ENCODE measurements around the gene UXT.
"Not testable (repeated sequence)": the region's sequence is repeated elsewhere in the genome, so short reads cannot be mapped to it uniquely, and the experiment has no call there.

The UXT gene

GRCh38 chrX:47614618-47615017 lies 44.4 kb downstream of the UXT start:
- no peaks in the 10 kb centered on the region for H3K27me3 ChIP-seq (ENCODE audit: insufficient read depth, low read length)
- H3K36me3 ChIP-seq (ENCODE audit: insufficient read depth, low read length) = no peaks in the 10 kb centered on the region
- no peaks in the 10 kb centered on the region for H3K4me1 ChIP-seq (ENCODE audit: control insufficient read depth, insufficient read depth, low read length, unreplicated experiment)
- H3K27ac ChIP-seq (ENCODE audit: low read depth, low read length) = no peak overlapping the region
- no peaks in the 10 kb centered on the region for H3K79me2 ChIP-seq (ENCODE audit: control insufficient read depth, insufficient read depth, low read length, unreplicated experiment)
- H2AFZ ChIP-seq (ENCODE audit: low read length, unreplicated experiment) = no peak overlapping the region
- no peak overlapping the region for H3K4me3 ChIP-seq (ENCODE audit: low read depth, low read length)

GRCh38 chrX:47613082-47613481 lies 45.9 kb downstream of the UXT start:
- H3K27ac ChIP-seq (ENCODE audit: low read depth, low read length) = no peak overlapping the region
- no peaks in the 10 kb centered on the region for H3K79me2 ChIP-seq (ENCODE audit: control insufficient read depth, insufficient read depth, low read length, unreplicated experiment)
- H3K27me3 ChIP-seq (ENCODE audit: insufficient read depth, low read length) = no peaks in the 10 kb centered on the region
- H3K4me3 ChIP-seq (ENCODE audit: low read depth, low read length) = no peak overlapping the region
- no peaks in the 10 kb centered on the region for H3K4me1 ChIP-seq (ENCODE audit: control insufficient read depth, insufficient read depth, low read length, unreplicated experiment)
- no peak overlapping the region for H2AFZ ChIP-seq (ENCODE audit: low read length, unreplicated experiment)
- no peaks in the 10 kb centered on the region for H3K36me3 ChIP-seq (ENCODE audit: insufficient read depth, low read length)

- Histone ChIP-seq H3K79me2 (ENCODE audit: control insufficient read depth, insufficient read depth, low read length, unreplicated experiment) (no peaks in the 10 kb centered on the region), H3K4me1 (ENCODE audit: control insufficient read depth, insufficient read depth, low read length, unreplicated experiment) (no peaks in the 10 kb centered on the region), H3K27ac (ENCODE audit: low read depth, low read length) (no peak overlapping the region), H3K36me3 (ENCODE audit: insufficient read depth, low read length) (no peaks in the 10 kb centered on the region), H2AFZ (ENCODE audit: low read length, unreplicated experiment) (no peak overlapping the region), H3K4me3 (ENCODE audit: low read depth, low read length) (no peak overlapping the region), H3K27me3 (ENCODE audit: insufficient read depth, low read length) (no peaks in the 10 kb centered on the region)
These were observed 46.6 kb downstream of the UXT start for GRCh38 chrX:47612418-47612817.

- Histone ChIP-seq H2AFZ (ENCODE audit: low read length, unreplicated experiment) (no peak overlapping the region), H3K79me2 (ENCODE audit: control insufficient read depth, insufficient read depth, low read length, unreplicated experiment) (no peaks in the 10 kb centered on the region), H3K27ac (ENCODE audit: low read depth, low read length) (no peak overlapping the region), H3K36me3 (ENCODE audit: insufficient read depth, low read length) (no peaks in the 10 kb centered on the region), H3K27me3 (ENCODE audit: insufficient read depth, low read length) (no peaks in the 10 kb centered on the region), H3K4me3 (ENCODE audit: low read depth, low read length) (no peak overlapping the region), H3K4me1 (ENCODE audit: control insufficient read depth, insufficient read depth, low read length, unreplicated experiment) (no peaks in the 10 kb centered on the region)
These were observed 47.1 kb downstream of the UXT start for GRCh38 chrX:47611926-47612325.

GRCh38 chrX:47611489-47611888 lies 47.5 kb downstream of the UXT start:
- H3K4me1 ChIP-seq (ENCODE audit: control insufficient read depth, insufficient read depth, low read length, unreplicated experiment) = no peaks in the 10 kb centered on the region
- H3K79me2 ChIP-seq (ENCODE audit: control insufficient read depth, insufficient read depth, low read length, unreplicated experiment) = no peaks in the 10 kb centered on the region
- no peak overlapping the region for H2AFZ ChIP-seq (ENCODE audit: low read length, unreplicated experiment)
- no peaks in the 10 kb centered on the region for H3K36me3 ChIP-seq (ENCODE audit: insufficient read depth, low read length)
- no peak overlapping the region for H3K4me3 ChIP-seq (ENCODE audit: low read depth, low read length)
- H3K27ac ChIP-seq (ENCODE audit: low read depth, low read length) = no peak overlapping the region
- H3K27me3 ChIP-seq (ENCODE audit: insufficient read depth, low read length) = no peaks in the 10 kb centered on the region

- H3K36me3 ChIP-seq (ENCODE audit: insufficient read depth, low read length) = no peaks in the 10 kb centered on the region
- H2AFZ ChIP-seq (ENCODE audit: low read length, unreplicated experiment) = no peak overlapping the region
- no peaks in the 10 kb centered on the region for H3K4me1 ChIP-seq (ENCODE audit: control insufficient read depth, insufficient read depth, low read length, unreplicated experiment)
- H3K27ac ChIP-seq (ENCODE audit: low read depth, low read length) = no peak overlapping the region
- H3K4me3 ChIP-seq (ENCODE audit: low read depth, low read length) = no peak overlapping the region
- H3K27me3 ChIP-seq (ENCODE audit: insufficient read depth, low read length) = no peaks in the 10 kb centered on the region
- H3K79me2 ChIP-seq (ENCODE audit: control insufficient read depth, insufficient read depth, low read length, unreplicated experiment) = no peaks in the 10 kb centered on the region
These were observed 48.5 kb downstream of the UXT start for GRCh38 chrX:47610511-47610910.

GRCh38 chrX:47608130-47608810 lies 50.7 kb downstream of the UXT start:
- Histone ChIP-seq H3K79me2 (ENCODE audit: control insufficient read depth, insufficient read depth, low read length, unreplicated experiment) (no peaks in the 10 kb centered on the region), H3K27me3 (ENCODE audit: insufficient read depth, low read length) (no peaks in the 10 kb centered on the region), H3K27ac (ENCODE audit: low read depth, low read length) (no peak overlapping the region), H3K4me3 (ENCODE audit: low read depth, low read length) (no peak overlapping the region), H3K36me3 (ENCODE audit: insufficient read depth, low read length) (no peaks in the 10 kb centered on the region), H3K4me1 (ENCODE audit: control insufficient read depth, insufficient read depth, low read length, unreplicated experiment) (no peaks in the 10 kb centered on the region), H2AFZ (ENCODE audit: low read length, unreplicated experiment) (no peak overlapping the region)

GRCh38 chrX:47607091-47607490 lies 51.9 kb downstream of the UXT start:
- no peaks in the 10 kb centered on the region for H3K27me3 ChIP-seq (ENCODE audit: insufficient read depth, low read length)
- H3K36me3 ChIP-seq (ENCODE audit: insufficient read depth, low read length) = no peaks in the 10 kb centered on the region
- no peak overlapping the region for H2AFZ ChIP-seq (ENCODE audit: low read length, unreplicated experiment)
- H3K79me2 ChIP-seq (ENCODE audit: control insufficient read depth, insufficient read depth, low read length, unreplicated experiment) = no peaks in the 10 kb centered on the region
- no peaks in the 10 kb centered on the region for H3K4me1 ChIP-seq (ENCODE audit: control insufficient read depth, insufficient read depth, low read length, unreplicated experiment)
- no peak overlapping the region for H3K4me3 ChIP-seq (ENCODE audit: low read depth, low read length)
- H3K27ac ChIP-seq (ENCODE audit: low read depth, low read length) = no peak overlapping the region

GRCh38 chrX:47605024-47605423 lies 54.0 kb downstream of the UXT start:
- H2AFZ ChIP-seq (ENCODE audit: low read length, unreplicated experiment) = no peak overlapping the region
- H3K27me3 ChIP-seq (ENCODE audit: insufficient read depth, low read length) = no peaks in the 10 kb centered on the region
- no peaks in the 10 kb centered on the region for H3K79me2 ChIP-seq (ENCODE audit: control insufficient read depth, insufficient read depth, low read length, unreplicated experiment)
- H3K4me3 ChIP-seq (ENCODE audit: low read depth, low read length) = no peak overlapping the region
- H3K36me3 ChIP-seq (ENCODE audit: insufficient read depth, low read length) = no peaks in the 10 kb centered on the region
- no peaks in the 10 kb centered on the region for H3K4me1 ChIP-seq (ENCODE audit: control insufficient read depth, insufficient read depth, low read length, unreplicated experiment)
- no peak overlapping the region for H3K27ac ChIP-seq (ENCODE audit: low read depth, low read length)

- H3K27me3 ChIP-seq (ENCODE audit: insufficient read depth, low read length); H3K4me1 ChIP-seq (ENCODE audit: control insufficient read depth, insufficient read depth, low read length, unreplicated experiment); H3K27ac ChIP-seq (ENCODE audit: low read depth, low read length); H2AFZ ChIP-seq (ENCODE audit: low read length, unreplicated experiment); H3K36me3 ChIP-seq (ENCODE audit: insufficient read depth, low read length); H3K4me3 ChIP-seq (ENCODE audit: low read depth, low read length); H3K79me2 ChIP-seq (ENCODE audit: control insufficient read depth, insufficient read depth, low read length, unreplicated experiment): not testable (repeated sequence)
These were observed 55.9 kb downstream of the UXT start for GRCh38 chrX:47603125-47603524.
